Liver (tissue), 9 donors: Measurements from ENCODE around the gene CIC. TPM values are rescaled to one million over a fixed set of nuclear protein-coding genes. Genes with fewer than 3 reads are reported as not detected.
A peak's percentile ranks its signal among the peaks of the same experiment; 100 is the strongest.

Experiments
- DNase-seq: peaks from one replicate; pipeline ENCODE4 v3.0.0-alpha.2; 2017; ENCODE audit warnings: low spot score
- H3K27ac ChIP-seq, 2 donors: one replicate each; pipeline ENCODE4 v1.7.0; 2013; ENCODE audit warnings: inconsistent platforms in 2 of 2, low read length in 2 of 2, control low read depth in 1 of 2, low read depth in 1 of 2, mild to moderate bottlenecking in 1 of 2
- H3K27me3 ChIP-seq, 4 donors: one replicate each; pipeline versions ENCODE4 v1.6.1 to v1.7.0; 2013; ENCODE audit warnings: low read length in 3 of 4, inconsistent platforms in 1 of 4, mild to moderate bottlenecking in 1 of 4, moderate library complexity in 1 of 4; ENCODE audit not compliant: control insufficient read depth in 4 of 4, insufficient read depth in 4 of 4
- H3K36me3 ChIP-seq, 4 donors: one replicate each; pipeline versions ENCODE4 v1.6.1 to v1.7.0; 2013; ENCODE audit warnings: low read length in 3 of 4, mild to moderate bottlenecking in 3 of 4, low read depth in 1 of 4, moderate library complexity in 1 of 4; ENCODE audit not compliant: control insufficient read depth in 4 of 4, insufficient read depth in 3 of 4
- H3K4me1 ChIP-seq, 4 donors: one replicate each; pipeline versions ENCODE4 v1.6.1 to v1.7.0; 2013; ENCODE audit warnings: low read length in 3 of 4, mild to moderate bottlenecking in 3 of 4, moderate library complexity in 1 of 4; ENCODE audit not compliant: control insufficient read depth in 4 of 4, insufficient read depth in 4 of 4
- H3K4me3 ChIP-seq, 3 donors: one replicate each; pipeline versions ENCODE4 v1.6.1 to v1.7.0; 2013; ENCODE audit warnings: low read length in 3 of 3, control low read depth in 1 of 3, low read depth in 1 of 3, mild to moderate bottlenecking in 1 of 3
- H3K9ac ChIP-seq, 2 donors: one replicate each; pipeline ENCODE4 v1.7.0; 2013; ENCODE audit warnings: low read length in 2 of 2, mild to moderate bottlenecking in 2 of 2, moderate library complexity in 2 of 2, control low read depth in 1 of 2, low read depth in 1 of 2
- H3K9me3 ChIP-seq, 4 donors: one replicate each; pipeline versions ENCODE4 v1.6.1 to v1.7.0; 2013; ENCODE audit warnings: low read length in 3 of 4; ENCODE audit not compliant: control insufficient read depth in 4 of 4
- EGR1 ChIP-seq, 2 donors: IDR thresholded peaks; 2 replicates each; pipeline ENCODE4 v1.6.1; 2016 to 2018; ENCODE audit warnings: antibody characterized with exemption in 2 of 2, low read depth in 2 of 2
- FOXA1 ChIP-seq: IDR thresholded peaks from 2 replicates; pipeline ENCODE4 v1.6.1; 2016; ENCODE audit warnings: antibody characterized with exemption
- HNF4G ChIP-seq: IDR thresholded peaks from 2 replicates; pipeline ENCODE4 v1.6.1; 2016; ENCODE audit warnings: antibody characterized with exemption
- JUND ChIP-seq, 2 donors: IDR thresholded peaks; 2 replicates each; pipeline ENCODE4 v1.6.1; 2016; ENCODE audit warnings: antibody characterized with exemption in 2 of 2
- NR2F2 ChIP-seq: IDR thresholded peaks from 2 replicates; pipeline ENCODE4 v1.6.1; 2016; ENCODE audit warnings: antibody characterized with exemption
- RAD21 ChIP-seq, 2 donors: IDR thresholded peaks; 2 replicates each; pipeline ENCODE4 v1.6.1; 2016; ENCODE audit warnings: antibody characterized with exemption in 2 of 2, mild to moderate bottlenecking in 2 of 2
- RXRA ChIP-seq, 2 donors: IDR thresholded peaks; 2 replicates each; pipeline ENCODE4 v1.6.1; 2017 to 2018; ENCODE audit warnings: antibody characterized with exemption in 2 of 2, mild to moderate bottlenecking in 1 of 2
- SP1 ChIP-seq: IDR thresholded peaks from 2 replicates; pipeline ENCODE4 v1.6.1; 2018; ENCODE audit warnings: antibody characterized with exemption, mild to moderate bottlenecking
- YY1 ChIP-seq: IDR thresholded peaks from 2 replicates; pipeline ENCODE4 v1.6.1; 2016; ENCODE audit warnings: antibody characterized with exemption, mild to moderate bottlenecking
- WGBS: extraction: QIAGEN DNeasy Blood & Tissue Kit; methylation state at CpG from one replicate; pipeline ENCODE4 v1.1.7; 2013; 5-methylcytosine and 5-hydroxymethylcytosine counted together
- polyA plus RNA-seq, 2 donors: library from polyadenylated mRNA; stranded (reverse) in 1 of 2; unstranded in 1 of 2; fragments of 200-250 nt in 1 of 2; fragments of >200 nt in 1 of 2; fragmentation: Nextera tagmentation in 1 of 2; extraction: Ambion mirVana in 1 of 2; gene quantifications; one replicate each; pipeline versions ENCODE4 v1.2.1 to v1.2.3, GENCODE V29; 2013 to 2015
- total RNA-seq, 2 donors: library from RNA; depleted of rRNA; stranded (reverse); fragments of >200 nt; gene quantifications; one replicate each; pipeline ENCODE4 v1.2.3, GENCODE V29; 2014
- TF ChIP-seq, protein P1 (sequence below): IDR thresholded peaks from 2 replicates; pipeline ENCODE4 v1.6.1; 2016; ENCODE audit warnings: antibody characterized with exemption
- TF ChIP-seq, protein P2 (sequence below): IDR thresholded peaks from 2 replicates; pipeline ENCODE4 v1.6.1; 2016; ENCODE audit warnings: antibody characterized with exemption
- TF ChIP-seq, protein P3 (sequence below): fragments of 150-350 bp; IDR thresholded peaks from 2 replicates; pipeline ENCODE4 v1.5.1; 2017; ENCODE audit warnings: improper control_type of control experiment, low read depth, low read length; ENCODE audit not compliant: missing input control
- TF ChIP-seq, protein P4 (sequence below): IDR thresholded peaks from 2 replicates; pipeline ENCODE4 v1.6.1; 2016; ENCODE audit warnings: antibody characterized with exemption, mild to moderate bottlenecking
- TF ChIP-seq, protein P5 (sequence below): IDR thresholded peaks from 2 replicates; pipeline ENCODE4 v1.6.1; 2016; ENCODE audit warnings: antibody characterized with exemption
- donor health status: healthy.
- donor health status: healthy.
- donor health status: healthy.
- donor health status: healthy.
- donor health status: healthy.

CIC gene
- total and polyA plus RNA-seq, 4 donors, result 5.6 to 21.3 (median 17.2) TPM

DNA sequence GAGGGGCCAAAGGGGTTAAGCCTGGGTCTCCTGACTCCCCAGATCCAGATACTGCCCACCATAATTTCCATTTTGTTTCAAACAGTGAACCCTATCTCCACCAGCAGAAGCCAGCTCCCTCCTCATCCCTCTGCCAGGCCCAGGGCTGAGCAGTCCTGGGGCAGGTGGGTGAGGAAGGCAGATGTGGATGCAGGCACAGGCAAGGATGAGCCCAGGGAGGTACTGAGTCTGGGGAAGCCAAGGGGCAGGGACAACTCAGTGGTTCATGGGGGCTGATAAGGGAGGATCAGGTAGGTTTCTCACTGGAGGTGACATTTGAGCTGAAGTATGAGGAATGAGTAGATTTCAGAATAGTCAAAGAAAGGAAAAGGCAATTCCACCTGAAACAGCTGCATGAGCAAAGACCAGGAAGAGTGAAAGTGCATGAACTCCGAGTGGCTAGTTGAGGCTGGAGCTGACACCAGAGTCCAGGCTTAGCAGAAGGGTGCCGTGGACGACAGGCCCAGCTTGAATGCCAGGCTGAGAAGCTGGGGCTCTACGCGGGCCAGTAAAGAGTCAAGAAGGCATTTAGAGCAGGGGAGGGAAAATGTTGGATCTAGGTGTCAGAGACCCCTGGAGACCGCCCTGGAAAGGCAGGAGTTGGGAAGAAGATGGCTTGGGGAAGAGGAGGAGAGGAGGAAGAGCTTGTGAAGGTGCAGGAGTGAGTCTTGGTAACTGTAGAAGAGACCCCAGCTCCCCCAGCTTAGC lies 10.3 kb downstream of the CIC start:
- no peaks in the 10 kb centered on the region for H3K27me3 ChIP-seq
- H3K4me1 ChIP-seq, result peaks cover 13 to 70% (median 46%) of the 10 kb centered on the region in 4 donors
- peak overlapping the region in 1 of 2 donors; percentile 80 for H3K9ac ChIP-seq
- peak overlapping the region; percentile 27 to 76 (median 74) for H3K4me3 ChIP-seq
- H3K36me3 ChIP-seq, result peaks cover 0 to 8% (median 3%) of the 10 kb centered on the region in 4 donors
- peak; percentile 30 for DNase-seq
- H3K9me3 ChIP-seq, result no peaks in the 10 kb centered on the region
- WGBS, result 15% methylated on average over 6 of the region's 6 CpGs
- no peak for TF ChIP-seq EGR1 (IDR thresholded peaks at IDR 0.05; ENCODE audit: low read depth in 2 of 2)
- no peak for TF ChIP-seq RXRA (IDR thresholded peaks at IDR 0.05)
- TF ChIP-seq SP1, result no peak
- TF ChIP-seq, protein P1, sequence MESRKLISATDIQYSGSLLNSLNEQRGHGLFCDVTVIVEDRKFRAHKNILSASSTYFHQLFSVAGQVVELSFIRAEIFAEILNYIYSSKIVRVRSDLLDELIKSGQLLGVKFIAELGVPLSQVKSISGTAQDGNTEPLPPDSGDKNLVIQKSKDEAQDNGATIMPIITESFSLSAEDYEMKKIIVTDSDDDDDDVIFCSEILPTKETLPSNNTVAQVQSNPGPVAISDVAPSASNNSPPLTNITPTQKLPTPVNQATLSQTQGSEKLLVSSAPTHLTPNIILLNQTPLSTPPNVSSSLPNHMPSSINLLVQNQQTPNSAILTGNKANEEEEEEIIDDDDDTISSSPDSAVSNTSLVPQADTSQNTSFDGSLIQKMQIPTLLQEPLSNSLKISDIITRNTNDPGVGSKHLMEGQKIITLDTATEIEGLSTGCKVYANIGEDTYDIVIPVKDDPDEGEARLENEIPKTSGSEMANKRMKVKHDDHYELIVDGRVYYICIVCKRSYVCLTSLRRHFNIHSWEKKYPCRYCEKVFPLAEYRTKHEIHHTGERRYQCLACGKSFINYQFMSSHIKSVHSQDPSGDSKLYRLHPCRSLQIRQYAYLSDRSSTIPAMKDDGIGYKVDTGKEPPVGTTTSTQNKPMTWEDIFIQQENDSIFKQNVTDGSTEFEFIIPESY, result no peak
- no peak for TF ChIP-seq YY1
- peak overlapping the region; percentile 61 to 87 for H3K27ac ChIP-seq

DNA sequence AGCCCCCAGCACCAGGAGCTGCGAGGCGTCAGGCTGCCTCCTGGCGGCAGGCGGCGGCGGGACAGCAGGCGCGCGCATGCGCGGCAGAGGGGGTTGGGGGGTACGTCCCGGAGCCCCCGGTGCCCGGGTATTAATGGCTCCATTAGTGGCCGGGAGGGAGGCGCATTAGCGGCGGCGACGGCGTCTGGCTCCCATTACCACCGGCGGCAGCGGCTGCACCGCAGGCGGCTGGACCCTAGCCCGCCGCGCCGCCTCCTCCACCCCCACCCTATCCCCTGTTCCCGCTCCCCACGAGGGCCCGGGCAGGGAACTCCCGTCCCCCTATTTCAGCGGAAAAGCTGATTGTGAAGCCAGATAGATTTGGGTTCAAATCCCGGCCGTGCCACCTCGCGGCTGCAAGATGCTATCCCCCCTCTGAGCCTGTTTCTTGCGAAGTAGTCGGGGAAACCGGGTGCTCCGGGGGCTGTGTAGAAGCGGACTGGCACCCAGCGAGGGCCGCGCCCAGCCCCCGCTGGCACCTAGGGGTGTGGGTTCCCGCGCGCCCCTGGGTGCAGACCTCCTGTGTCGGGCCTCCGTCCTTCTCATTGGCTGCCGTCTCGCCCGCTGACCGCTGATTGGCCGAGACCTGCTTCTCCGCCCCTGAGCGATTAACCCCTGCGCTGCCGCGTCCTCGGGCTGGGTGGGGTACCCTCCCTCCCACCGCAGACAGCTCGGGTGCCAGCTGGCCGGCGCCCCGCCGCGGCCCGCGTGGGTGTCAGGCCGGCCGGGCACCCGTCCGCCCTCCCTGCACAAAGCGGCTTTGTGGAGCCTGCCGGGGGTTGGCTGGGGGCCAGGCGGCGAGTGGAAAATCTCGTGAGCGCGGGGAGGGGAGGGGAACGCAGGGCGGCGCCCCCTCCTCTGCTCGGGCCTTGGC lies 11.1 kb downstream of the CIC start:
- peaks cover 16 to 68% (median 47%) of the 10 kb centered on the region in 4 donors for H3K4me1 ChIP-seq
- H3K36me3 ChIP-seq, result peaks cover 0 to 3% (median 0%) of the 10 kb centered on the region in 4 donors
- peak overlapping the region; percentile 27 to 76 (median 74) for H3K4me3 ChIP-seq
- peak overlapping the region; percentile 32 to 80 for H3K9ac ChIP-seq
- under 1% methylated on average over 89 of the region's 89 CpGs for WGBS
- no peaks in the 10 kb centered on the region for H3K9me3 ChIP-seq
- no peaks in the 10 kb centered on the region for H3K27me3 ChIP-seq
- peak; percentile 58 for TF ChIP-seq SP1
- TF ChIP-seq, protein P2, sequence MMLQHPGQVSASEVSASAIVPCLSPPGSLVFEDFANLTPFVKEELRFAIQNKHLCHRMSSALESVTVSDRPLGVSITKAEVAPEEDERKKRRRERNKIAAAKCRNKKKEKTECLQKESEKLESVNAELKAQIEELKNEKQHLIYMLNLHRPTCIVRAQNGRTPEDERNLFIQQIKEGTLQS, result no peak
- peak; percentile 72 to 77 for TF ChIP-seq RAD21 (IDR thresholded peaks at IDR 0.05)
- TF ChIP-seq, protein P3, sequence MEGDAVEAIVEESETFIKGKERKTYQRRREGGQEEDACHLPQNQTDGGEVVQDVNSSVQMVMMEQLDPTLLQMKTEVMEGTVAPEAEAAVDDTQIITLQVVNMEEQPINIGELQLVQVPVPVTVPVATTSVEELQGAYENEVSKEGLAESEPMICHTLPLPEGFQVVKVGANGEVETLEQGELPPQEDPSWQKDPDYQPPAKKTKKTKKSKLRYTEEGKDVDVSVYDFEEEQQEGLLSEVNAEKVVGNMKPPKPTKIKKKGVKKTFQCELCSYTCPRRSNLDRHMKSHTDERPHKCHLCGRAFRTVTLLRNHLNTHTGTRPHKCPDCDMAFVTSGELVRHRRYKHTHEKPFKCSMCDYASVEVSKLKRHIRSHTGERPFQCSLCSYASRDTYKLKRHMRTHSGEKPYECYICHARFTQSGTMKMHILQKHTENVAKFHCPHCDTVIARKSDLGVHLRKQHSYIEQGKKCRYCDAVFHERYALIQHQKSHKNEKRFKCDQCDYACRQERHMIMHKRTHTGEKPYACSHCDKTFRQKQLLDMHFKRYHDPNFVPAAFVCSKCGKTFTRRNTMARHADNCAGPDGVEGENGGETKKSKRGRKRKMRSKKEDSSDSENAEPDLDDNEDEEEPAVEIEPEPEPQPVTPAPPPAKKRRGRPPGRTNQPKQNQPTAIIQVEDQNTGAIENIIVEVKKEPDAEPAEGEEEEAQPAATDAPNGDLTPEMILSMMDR, result peak; percentile 75
- peak overlapping the region; percentile 61 to 87 for H3K27ac ChIP-seq
- peak; percentile 88 for DNase-seq

DNA sequence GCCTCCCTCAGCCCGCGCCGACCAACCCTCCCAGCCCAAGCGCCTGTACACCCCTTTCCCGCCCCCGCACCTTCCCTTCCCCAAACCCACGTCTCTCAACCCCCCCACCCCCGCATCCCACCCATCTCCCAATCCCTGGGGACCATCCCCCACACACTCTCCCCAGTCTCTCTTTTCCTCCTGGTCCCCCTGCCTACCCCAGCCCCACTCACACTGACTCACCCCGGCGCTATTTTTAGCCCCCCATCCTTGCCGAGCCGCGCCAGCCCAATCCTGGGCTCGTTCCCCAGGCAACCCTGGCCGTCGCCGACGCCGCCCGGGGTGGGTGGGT lies 11.7 kb downstream of the CIC start:
- Histone ChIP-seq H3K4me3 (peak overlapping the region in 2 of 3 donors; percentile 74 to 76), H3K4me1 (peaks cover 18 to 72% (median 52%) of the 10 kb centered on the region in 4 donors), H3K9ac (no peak overlapping the region), H3K27me3 (no peaks in the 10 kb centered on the region), H3K9me3 (no peaks in the 10 kb centered on the region), H3K36me3 (peaks cover 0 to 3% (median 0%) of the 10 kb centered on the region in 4 donors), H3K27ac (peak overlapping the region; percentile 61 to 87)
- DNase-seq, result no peak
- WGBS, result 13% methylated on average over 20 of the region's 20 CpGs
- TF ChIP-seq, protein P3, result no peak
- TF ChIP-seq HNF4G (no peak), YY1 (no peak), FOXA1 (no peak), SP1 (no peak), JUND (IDR thresholded peaks at IDR 0.05) (no peak), NR2F2 (no peak), EGR1 (IDR thresholded peaks at IDR 0.05; ENCODE audit: low read depth in 2 of 2) (no peak)
- TF ChIP-seq, protein P4, sequence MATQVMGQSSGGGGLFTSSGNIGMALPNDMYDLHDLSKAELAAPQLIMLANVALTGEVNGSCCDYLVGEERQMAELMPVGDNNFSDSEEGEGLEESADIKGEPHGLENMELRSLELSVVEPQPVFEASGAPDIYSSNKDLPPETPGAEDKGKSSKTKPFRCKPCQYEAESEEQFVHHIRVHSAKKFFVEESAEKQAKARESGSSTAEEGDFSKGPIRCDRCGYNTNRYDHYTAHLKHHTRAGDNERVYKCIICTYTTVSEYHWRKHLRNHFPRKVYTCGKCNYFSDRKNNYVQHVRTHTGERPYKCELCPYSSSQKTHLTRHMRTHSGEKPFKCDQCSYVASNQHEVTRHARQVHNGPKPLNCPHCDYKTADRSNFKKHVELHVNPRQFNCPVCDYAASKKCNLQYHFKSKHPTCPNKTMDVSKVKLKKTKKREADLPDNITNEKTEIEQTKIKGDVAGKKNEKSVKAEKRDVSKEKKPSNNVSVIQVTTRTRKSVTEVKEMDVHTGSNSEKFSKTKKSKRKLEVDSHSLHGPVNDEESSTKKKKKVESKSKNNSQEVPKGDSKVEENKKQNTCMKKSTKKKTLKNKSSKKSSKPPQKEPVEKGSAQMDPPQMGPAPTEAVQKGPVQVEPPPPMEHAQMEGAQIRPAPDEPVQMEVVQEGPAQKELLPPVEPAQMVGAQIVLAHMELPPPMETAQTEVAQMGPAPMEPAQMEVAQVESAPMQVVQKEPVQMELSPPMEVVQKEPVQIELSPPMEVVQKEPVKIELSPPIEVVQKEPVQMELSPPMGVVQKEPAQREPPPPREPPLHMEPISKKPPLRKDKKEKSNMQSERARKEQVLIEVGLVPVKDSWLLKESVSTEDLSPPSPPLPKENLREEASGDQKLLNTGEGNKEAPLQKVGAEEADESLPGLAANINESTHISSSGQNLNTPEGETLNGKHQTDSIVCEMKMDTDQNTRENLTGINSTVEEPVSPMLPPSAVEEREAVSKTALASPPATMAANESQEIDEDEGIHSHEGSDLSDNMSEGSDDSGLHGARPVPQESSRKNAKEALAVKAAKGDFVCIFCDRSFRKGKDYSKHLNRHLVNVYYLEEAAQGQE, result no peak
- TF ChIP-seq, protein P5, sequence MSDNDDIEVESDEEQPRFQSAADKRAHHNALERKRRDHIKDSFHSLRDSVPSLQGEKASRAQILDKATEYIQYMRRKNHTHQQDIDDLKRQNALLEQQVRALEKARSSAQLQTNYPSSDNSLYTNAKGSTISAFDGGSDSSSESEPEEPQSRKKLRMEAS, result no peak
